HG03039 (cell line): ENCODE data around the gene AP5Z1.

Experiments
- ATAC-seq: cut with Tn5 transposase; IDR thresholded peaks from one replicate; pipeline ENCODE4 v1.9.1; 2021; ENCODE audit warnings: mild to moderate bottlenecking, moderate library complexity; ENCODE audit not compliant: unreplicated experiment

AP5Z1 gene

GRCh38 chr7:4819560-4820404 lies 44.4 kb downstream of the AP5Z1 start:
- ATAC-seq, result no peak

DNA sequence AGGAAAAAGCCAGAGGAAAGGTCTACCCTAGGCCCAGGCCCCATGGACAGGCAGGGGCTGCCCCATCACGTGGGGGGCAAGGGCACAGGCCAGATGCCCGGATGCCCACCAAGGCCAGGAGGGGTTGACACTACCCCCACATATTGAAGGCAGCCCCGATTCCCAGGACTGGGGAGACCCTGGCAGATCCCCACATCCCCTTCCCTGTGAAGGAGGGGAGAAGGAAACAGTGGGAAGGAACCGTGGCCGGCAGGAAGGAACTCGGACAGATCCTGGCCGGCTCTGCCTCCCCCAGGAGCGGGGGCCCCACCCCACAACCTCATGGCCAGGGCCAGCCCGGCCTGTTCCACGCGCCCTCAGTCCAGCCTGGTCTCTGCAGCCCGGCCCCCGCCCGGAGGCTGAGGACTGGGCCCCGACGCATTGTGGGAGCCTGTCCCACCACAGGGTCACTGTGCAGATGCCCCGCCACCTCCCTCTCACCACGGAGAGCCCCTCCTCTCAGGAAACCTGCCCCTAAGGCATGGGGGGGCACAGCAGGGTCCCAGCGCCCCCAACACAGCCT lies 45.1 kb downstream of the AP5Z1 start:
- ATAC-seq, result no peak

GRCh38 chr7:4820967-4821471 lies 45.6 kb downstream of the AP5Z1 start:
- no peak for ATAC-seq

DNA sequence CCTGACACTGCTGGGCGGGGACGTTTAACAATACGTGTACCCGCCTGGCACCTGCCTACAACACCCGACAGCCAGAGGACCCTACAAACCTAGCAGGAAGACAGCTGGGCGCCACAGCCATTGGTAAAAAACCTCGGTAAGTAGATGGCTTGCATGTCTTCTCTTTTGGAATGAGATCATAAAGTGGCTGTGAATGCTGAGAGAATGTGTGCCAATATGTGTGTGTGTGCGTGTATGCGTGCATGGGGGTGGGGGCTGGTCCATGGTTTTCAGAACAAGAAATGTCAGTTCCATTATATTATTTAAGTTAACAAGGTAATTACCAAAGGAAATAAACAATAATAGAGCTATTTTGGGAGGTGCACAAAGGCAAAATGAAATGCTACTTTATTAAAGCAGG lies 47.3 kb downstream of the AP5Z1 start:
- no peak for ATAC-seq

DNA sequence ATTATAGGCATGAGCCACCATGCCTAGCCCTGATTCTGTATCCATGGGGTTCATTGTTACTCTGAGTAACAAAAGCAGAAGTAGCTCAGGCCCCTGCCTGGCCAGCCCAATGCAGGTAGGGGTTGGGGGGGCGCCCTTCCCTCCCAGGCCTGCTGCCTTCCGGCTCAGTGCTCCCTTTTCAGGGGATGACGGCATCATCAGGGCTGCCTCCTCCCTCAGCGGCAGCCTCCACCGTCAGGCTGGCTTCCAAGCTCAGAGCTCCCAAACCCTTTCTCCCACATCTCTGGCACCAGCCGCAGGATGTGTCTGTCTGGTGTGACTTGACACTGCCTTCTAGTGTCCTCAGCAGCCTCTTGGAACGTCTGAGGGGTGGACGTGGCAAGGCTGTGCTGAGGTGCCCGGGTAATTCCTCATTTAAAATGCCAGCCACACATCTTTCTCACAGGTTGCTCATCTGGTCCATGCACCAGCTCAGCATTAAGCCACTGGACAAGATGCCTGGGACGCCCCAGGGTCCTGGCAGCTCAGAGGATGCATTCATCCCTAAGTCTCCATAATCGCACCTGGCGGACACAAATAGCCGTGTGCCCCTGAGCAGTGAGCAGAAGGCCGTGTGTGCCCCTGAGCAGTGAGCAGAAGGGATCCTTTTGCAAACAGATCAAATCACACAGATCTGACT lies 48.2 kb downstream of the AP5Z1 start:
- no peak for ATAC-seq

GRCh38 chr7:4824120-4824775 lies 48.8 kb downstream of the AP5Z1 start:
- ATAC-seq, result no peak

GRCh38 chr7:4825081-4825480 lies 49.7 kb downstream of the AP5Z1 start:
- ATAC-seq, result no peak

GRCh38 chr7:4828720-4829383 lies 53.4 kb downstream of the AP5Z1 start:
- no peak for ATAC-seq

- no peak for ATAC-seq
Observed at GRCh38 chr7:4830176-4830575, 54.8 kb downstream of the AP5Z1 start.

- no peak for ATAC-seq
Observed at GRCh38 chr7:4831723-4832495, 56.5 kb downstream of the AP5Z1 start.

DNA sequence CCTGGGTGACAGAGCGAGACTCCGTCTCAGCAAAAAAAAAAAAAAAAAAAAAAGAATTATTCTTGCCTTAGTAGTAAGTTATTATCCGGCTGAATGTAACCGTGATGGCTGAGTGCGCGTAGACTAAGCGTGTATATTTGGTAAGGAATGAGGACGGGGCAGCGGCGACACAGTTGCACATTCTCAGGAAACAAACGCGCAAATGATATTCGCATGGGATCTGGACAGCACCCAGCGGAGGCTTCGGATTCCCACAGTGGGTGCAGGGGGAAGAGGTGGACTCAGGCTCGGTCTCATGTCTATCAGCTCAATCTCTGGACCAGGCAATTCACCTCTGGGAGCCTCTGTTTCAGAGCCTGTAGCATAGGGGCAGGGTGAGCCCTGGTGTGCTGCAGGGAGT lies 57.3 kb downstream of the AP5Z1 start:
- no peak for ATAC-seq

DNA sequence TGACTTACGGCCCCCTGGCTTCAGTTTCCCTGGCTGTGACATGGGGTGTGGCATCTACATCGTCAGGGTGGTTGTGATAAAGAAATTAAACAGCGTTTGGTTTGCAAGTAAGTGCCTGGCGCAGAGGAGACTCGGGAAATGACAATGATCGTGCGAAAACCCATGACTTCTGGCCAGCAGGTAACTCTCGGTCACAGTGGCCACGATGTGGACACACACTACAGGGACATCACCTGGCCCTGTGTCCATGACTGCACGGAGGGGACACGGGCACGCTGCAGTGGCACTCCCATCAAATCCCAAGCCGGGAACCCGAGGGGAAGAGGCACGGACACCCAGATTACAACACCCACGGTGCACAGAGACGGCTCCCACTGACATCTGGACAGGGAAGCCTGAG lies 57.8 kb downstream of the AP5Z1 start:
- no peak for ATAC-seq

GRCh38 chr7:4833691-4834600 lies 58.5 kb downstream of the AP5Z1 start:
- ATAC-seq, result no peak

DNA sequence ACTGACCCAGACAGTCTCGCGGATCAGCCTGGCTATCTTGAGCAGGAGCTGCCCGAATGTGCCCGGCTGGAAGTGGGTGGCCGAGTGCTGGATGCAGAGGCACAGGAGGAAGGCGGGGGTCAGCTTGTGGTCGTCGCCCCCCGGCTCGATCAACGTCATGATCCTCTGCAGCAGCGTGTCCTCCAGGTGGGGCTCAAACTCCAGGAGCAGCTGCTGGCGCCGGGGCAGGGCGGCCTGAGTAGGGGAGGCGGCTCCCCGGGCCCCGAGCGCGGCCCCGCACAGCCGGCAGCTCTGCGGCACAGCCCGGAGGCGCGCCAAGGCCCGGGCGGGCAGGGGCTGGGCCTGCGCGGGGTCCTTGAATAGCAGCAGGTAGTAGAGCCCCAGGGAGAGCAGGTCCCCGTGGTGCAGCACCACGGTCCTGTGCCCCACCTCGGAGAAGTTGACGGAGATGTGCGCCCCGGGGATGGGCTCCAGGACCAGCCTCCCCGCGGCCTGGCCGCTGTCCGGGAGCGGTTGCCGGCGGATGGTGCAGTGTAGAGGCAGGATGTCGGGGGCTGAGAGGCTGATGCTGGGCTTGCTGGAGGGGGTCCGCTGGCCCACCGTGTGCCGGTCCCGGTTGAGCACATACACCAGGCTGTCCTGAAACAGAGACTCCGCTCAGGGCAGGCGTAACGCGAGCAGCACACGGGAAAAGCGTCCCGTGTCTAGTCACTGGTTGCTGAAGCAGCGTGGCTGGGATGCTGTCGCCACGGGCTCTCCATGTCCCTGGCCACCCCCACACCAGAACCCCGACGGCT lies 59.4 kb downstream of the AP5Z1 start:
- ATAC-seq, result no peak

- no peak for ATAC-seq
Observed at GRCh38 chr7:4835398-4836205, 60.2 kb downstream of the AP5Z1 start.

DNA sequence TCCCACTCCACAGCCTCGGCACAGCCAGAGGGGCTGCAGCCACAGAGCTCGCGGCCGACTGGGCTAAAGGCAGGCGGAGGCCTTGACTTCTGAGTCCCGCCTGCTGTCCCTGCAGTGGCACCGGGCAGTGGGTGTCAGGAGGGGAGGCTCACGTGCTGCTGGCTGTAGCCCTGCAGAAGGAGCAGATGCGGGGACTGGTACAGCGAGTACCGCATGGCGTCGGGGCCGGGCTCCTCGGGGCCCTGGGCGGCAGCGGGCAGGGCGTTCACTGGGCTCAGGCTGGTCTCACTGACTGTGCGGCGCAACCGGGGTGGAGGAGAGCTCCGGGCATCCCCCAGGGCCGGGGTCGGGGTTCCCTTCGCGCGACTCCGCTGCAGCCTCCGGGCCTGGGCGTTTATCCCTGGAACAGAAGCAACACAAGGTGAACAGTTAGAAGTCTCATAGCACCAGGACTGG lies 60.8 kb downstream of the AP5Z1 start:
- no peak for ATAC-seq

DNA sequence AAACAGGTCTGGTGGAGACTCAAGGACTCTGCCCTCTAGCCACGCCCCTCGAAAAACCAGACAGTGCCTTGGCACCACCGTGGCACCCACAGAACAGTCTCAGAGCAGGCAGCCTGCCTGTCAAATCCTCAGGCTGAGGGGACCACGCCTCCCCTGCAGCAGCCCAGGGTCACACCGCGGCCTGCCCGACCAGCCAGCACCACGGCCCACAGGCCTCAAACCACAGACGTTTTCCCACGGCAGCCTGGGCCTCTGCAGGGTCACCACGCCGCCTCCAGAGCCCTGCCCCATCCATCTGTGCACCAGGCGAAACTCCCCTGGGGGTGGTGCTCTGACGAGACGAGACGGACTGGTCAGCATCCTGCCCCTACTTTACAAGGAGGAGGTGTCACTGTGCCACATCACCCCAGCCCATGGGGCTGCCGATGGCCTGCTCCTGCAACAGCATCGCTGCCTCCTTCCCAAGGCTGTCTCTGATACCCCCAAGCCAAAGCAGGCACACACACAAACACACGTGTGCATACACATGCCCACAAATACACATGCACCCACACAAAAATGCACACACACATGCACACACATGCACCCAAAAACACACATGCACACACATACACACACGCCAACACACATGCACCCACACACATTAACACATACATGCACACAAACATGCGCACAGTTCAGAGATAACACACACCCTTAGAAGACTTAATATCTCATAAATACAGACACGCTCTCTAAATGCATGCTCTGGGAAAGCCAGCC lies 61.8 kb downstream of the AP5Z1 start:
- no peak for ATAC-seq
